H1 (cell line): ENCODE measurements around the gene SH2D1A. TPM values are rescaled to one million over a fixed set of nuclear protein-coding genes. Genes with fewer than 3 reads are reported as not detected.

Experiments
- CBX8 ChIP-seq: fragments of 300-800, 300-1000 bp; sonication (generic); IDR thresholded peaks from 2 replicates; pipeline ENCODE4 v1.7.1; 2016; ENCODE audit warnings: low read depth, low read length, borderline replicate concordance
- KDM1A ChIP-seq: fragments of 200-600, 300-600 bp; sonication (generic); IDR thresholded peaks from 2 replicates; pipeline ENCODE4 v1.7.1; 2016; ENCODE audit warnings: mild to moderate bottlenecking, low read length, borderline replicate concordance
- MAX ChIP-seq: IDR thresholded peaks from 2 replicates; pipeline ENCODE4 v1.6.1; 2012; ENCODE audit warnings: inconsistent platforms
- POU5F1 ChIP-seq: IDR thresholded peaks from 2 replicates; pipeline ENCODE4 v1.6.1; 2011; ENCODE audit warnings: low read depth, mild to moderate bottlenecking, low read length, moderate library complexity
- RFX5 ChIP-seq: IDR thresholded peaks from 2 replicates; pipeline ENCODE4 v1.6.1; 2011; ENCODE audit warnings: low read depth, low read length, improper control_type of control experiment, borderline replicate concordance
- RNF2 ChIP-seq: fragments of 200-900, 300-1000 bp; sonication (generic); IDR thresholded peaks from 2 replicates; pipeline ENCODE4 v1.7.1; 2016; ENCODE audit warnings: borderline replicate concordance, low read depth, mild to moderate bottlenecking, antibody characterized with exemption, low read length; ENCODE audit not compliant: poor library complexity, severe bottlenecking; ENCODE audit errors: missing control alignments
- SP1 ChIP-seq: IDR thresholded peaks from 2 replicates; pipeline ENCODE4 v1.6.1; 2011; ENCODE audit warnings: low read depth, low read length
- USF2 ChIP-seq: IDR thresholded peaks from 2 replicates; pipeline ENCODE4 v1.6.1; 2011; ENCODE audit warnings: low read length, improper control_type of control experiment
- polyA plus RNA-seq, 7 experiments: library from polyadenylated mRNA; depleted of rRNA in 3 of 7; stranded (reverse) in 5 of 7; unstranded in 2 of 7; fragments of >200 nt in 5 of 7; fragments of 200-250 nt in 2 of 7; gene quantifications; 1 replicate in 5 of 7; 2 replicates in 1 of 7; 4 replicates in 1 of 7; pipeline versions ENCODE4 v1.2.1 to v1.2.3, GENCODE V29; 2011 to 2013; ENCODE audit warnings: missing spikeins in 2 of 7, mixed read lengths in 2 of 7
- total RNA-seq: library from RNA; stranded (reverse); fragmentation: NEBNext Ultra II Directional; extraction: Animal tissue kit (Norgen Biotek cat#: 25700); gene quantifications from 2 replicates; pipeline ENCODE4 v1.2.1, GENCODE V29; 2021

Gene SH2D1A
- total and polyA plus RNA-seq, 2 of the 8 experiments (the other 6 are each of a cell fraction or from before 2014, with no cell fraction given) = not detected

GRCh38 chrX:124338733-124339514, 7.4 kb upstream of the SH2D1A start (continued):
- TF ChIP-seq RNF2 (no peak), RFX5 (no peak), SP1 (no peak), KDM1A (no peak), POU5F1 (no peak), MAX (no peak), USF2 (no peak), CBX8 (no peak)
